Bronchial epithelial cell (primary cell): ENCODE measurements around the gene LDLRAD3. TPM values are rescaled to one million over a fixed set of nuclear protein-coding genes. Genes with fewer than 3 reads are reported as not detected.
"Not testable (repeated sequence)": the region's sequence is repeated elsewhere in the genome, so short reads cannot be mapped to it uniquely, and the experiment has no call there.

Source experiments
- DNase-seq: peaks from one replicate; pipeline ENCODE4 v3.0.0-alpha.2; 2010; ENCODE audit warnings: low read depth
- FAIRE-seq: peaks from 2 replicates; lab custom pipeline; 2011; peaks lifted over from hg19 to GRCh38; lab: Jason Lieb, UNC
- H3K27me3 ChIP-seq: 2 replicates; pipeline ENCODE4 v1.5.1; 2011; ENCODE audit warnings: low read length; ENCODE audit not compliant: control insufficient read depth, insufficient read depth
- H3K36me3 ChIP-seq: 2 replicates; pipeline ENCODE4 v1.5.1; 2011; ENCODE audit warnings: low read length; ENCODE audit not compliant: control insufficient read depth, insufficient read depth
- H3K4me3 ChIP-seq: 2 replicates; pipeline ENCODE4 v1.5.1; 2011; ENCODE audit warnings: mild to moderate bottlenecking, low read depth, low read length, control low read depth
- CTCF ChIP-seq: IDR thresholded peaks from 2 replicates; pipeline ENCODE4 v1.5.1; 2011; ENCODE audit warnings: mild to moderate bottlenecking, moderate library complexity, low read length, control low read depth, inconsistent platforms; ENCODE audit not compliant: insufficient read depth, severe bottlenecking
- total RNA-seq: library from RNA; depleted of rRNA; stranded (reverse); fragments of >200 nt; gene quantifications from 2 replicates; pipeline ENCODE4 v1.2.1, GENCODE V29; 2014

Gene LDLRAD3
- total RNA-seq, 1 donor from 2014 or later, result 4.7 TPM

GRCh38 chr11:36038541-36038940, 94.7 kb downstream of the LDLRAD3 start:
- Histone ChIP-seq H3K27me3 (no peaks in the 10 kb centered on the region), H3K36me3 (no peaks in the 10 kb centered on the region), H3K4me3 (no peak overlapping the region)
- no peak for FAIRE-seq
- DNase-seq, result no peak
- TF ChIP-seq CTCF, result no peak

- Histone ChIP-seq H3K27me3 (no peaks in the 10 kb centered on the region), H3K4me3 (no peak overlapping the region), H3K36me3 (no peaks in the 10 kb centered on the region)
- no peak for TF ChIP-seq CTCF
- no peak for FAIRE-seq
- DNase-seq, result no peak
These were observed 95.6 kb downstream of the LDLRAD3 start for GRCh38 chr11:36039471-36039870.

GRCh38 chr11:36041988-36042611, 98.2 kb downstream of the LDLRAD3 start:
- peak; percentile 10 for DNase-seq
- Histone ChIP-seq H3K27me3 (no peaks in the 10 kb centered on the region), H3K4me3 (no peak overlapping the region), H3K36me3 (no peaks in the 10 kb centered on the region)
- peak; percentile 51 for TF ChIP-seq CTCF
- FAIRE-seq, result no peak

GRCh38 chr11:36044636-36045035, 100.8 kb downstream of the LDLRAD3 start:
- no peak for TF ChIP-seq CTCF
- Histone ChIP-seq H3K36me3 (no peaks in the 10 kb centered on the region), H3K27me3 (no peaks in the 10 kb centered on the region), H3K4me3 (no peak overlapping the region)
- no peak for FAIRE-seq
- DNase-seq, result no peak

- DNase-seq, FAIRE-seq, H3K36me3 ChIP-seq, H3K4me3 ChIP-seq, H3K27me3 ChIP-seq: not testable (repeated sequence)
These were observed 102.1 kb downstream of the LDLRAD3 start for GRCh38 chr11:36045945-36046344.

GRCh38 chr11:36046932-36047331, 103.1 kb downstream of the LDLRAD3 start:
- FAIRE-seq (no peak), DNase-seq (no peak)
- H3K36me3 ChIP-seq, result no peaks in the 10 kb centered on the region
- no peak for TF ChIP-seq CTCF
- no peaks in the 10 kb centered on the region for H3K27me3 ChIP-seq
- H3K4me3 ChIP-seq, result no peak overlapping the region
